Ecto neural progenitor cell (in vitro differentiated cells): ENCODE measurements around the gene SPEM2.
A peak's percentile ranks its signal among the peaks of the same experiment; 100 is the strongest.

Experiments used
- DNase-seq: peaks from one replicate; pipeline ENCODE4 v3.0.0-alpha.2; 2018; ENCODE audit warnings: low spot score

The SPEM2 gene

GRCh38 chr17:7425316-7425715, at the start of gene SPEM2:
Gene SPEM2, plus strand, starts transcription at chr17:7425616. Its CDS starts 73 bp downstream, at chr17:7425689.
- DNase-seq = no peak

DNA sequence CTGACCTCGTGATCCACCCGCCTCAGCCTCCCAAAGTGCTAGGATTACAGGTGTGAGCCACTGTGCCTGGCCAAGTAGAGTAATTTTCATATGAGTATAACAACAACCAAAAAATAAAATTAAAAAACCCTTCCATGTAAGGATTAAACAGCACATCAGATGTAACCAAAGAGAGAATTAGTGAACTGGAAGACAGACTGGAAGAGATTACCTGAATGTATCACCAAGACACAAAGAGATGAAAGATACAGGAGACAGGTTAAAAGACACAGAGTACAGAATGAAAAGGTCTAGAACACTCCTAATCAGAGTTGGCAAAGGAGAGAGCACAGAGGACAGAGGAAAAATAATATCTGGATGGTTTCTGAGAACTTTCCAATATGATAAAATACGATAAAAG, 46.3 kb upstream of the SPEM2 start:
- no peak for DNase-seq

- peak; percentile 60 for DNase-seq
These were observed 45.1 kb upstream of the SPEM2 start for GRCh38 chr17:7380321-7380720.

- peak; percentile 81 for DNase-seq
These were observed 44.3 kb upstream of the SPEM2 start, which contains the start of gene TNK1 for GRCh38 chr17:7380855-7381683. Gene TNK1, plus strand, starts transcription at chr17:7381089. Its CDS starts 1,838 bp downstream, at chr17:7382927.

DNA sequence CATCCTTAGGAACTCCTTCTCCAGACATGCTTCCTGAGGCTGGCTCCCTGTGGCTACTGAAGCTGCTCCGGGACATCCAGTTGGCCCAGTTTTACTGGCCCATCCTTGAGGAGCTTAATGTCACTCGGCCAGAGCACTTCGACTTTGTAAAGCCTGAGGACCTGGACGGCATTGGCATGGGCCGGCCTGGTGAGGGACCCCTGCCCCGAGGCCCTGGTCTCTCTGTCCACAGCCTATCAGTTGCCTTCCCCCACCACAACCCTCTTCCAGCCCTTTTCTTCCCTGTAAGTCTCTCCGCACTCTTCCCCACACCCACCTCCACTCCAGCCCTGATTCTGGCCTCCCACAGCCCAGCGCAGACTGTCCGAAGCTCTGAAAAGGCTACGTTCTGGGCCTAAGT, 42.5 kb upstream of the SPEM2 start:
- DNase-seq = no peak

- no peak for DNase-seq
These were observed 42.1 kb upstream of the SPEM2 start for GRCh38 chr17:7383371-7383741.

DNA sequence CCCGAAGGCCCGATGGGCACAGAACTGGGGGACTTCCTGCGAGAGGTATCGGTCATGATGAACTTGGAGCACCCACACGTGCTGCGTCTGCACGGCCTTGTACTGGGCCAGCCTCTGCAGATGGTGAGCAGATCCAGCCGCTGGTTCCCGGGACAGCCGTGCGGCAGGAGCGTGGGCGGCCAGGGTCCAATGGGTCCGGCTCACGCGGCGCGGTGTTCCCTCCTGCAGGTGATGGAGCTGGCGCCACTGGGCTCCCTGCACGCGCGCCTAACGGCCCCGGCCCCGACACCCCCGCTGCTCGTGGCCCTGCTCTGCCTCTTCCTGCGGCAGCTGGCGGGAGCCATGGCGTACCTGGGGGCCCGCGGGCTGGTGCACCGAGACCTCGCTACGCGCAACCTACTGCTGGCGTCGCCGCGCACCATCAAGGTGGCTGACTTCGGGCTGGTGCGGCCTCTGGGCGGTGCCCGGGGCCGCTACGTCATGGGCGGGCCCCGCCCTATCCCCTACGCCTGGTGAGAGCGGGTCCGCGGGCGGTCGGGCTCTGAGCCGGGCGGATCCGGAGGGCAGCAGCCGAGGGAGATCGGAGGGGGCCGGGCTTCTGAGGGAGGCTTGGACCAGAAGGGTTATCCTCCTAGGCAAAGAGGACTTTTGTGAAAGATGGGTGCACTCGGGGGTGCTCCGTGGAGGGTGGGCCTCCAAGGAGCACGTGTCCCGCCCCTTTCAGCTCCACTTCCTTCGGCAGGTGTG, 41.5 kb upstream of the SPEM2 start:
- peak; percentile 89 for DNase-seq

- DNase-seq = no peak
These were observed 40.8 kb upstream of the SPEM2 start for GRCh38 chr17:7384489-7385081.

GRCh38 chr17:7388856-7389255, 36.6 kb upstream of the SPEM2 start:
- no peak for DNase-seq

DNA sequence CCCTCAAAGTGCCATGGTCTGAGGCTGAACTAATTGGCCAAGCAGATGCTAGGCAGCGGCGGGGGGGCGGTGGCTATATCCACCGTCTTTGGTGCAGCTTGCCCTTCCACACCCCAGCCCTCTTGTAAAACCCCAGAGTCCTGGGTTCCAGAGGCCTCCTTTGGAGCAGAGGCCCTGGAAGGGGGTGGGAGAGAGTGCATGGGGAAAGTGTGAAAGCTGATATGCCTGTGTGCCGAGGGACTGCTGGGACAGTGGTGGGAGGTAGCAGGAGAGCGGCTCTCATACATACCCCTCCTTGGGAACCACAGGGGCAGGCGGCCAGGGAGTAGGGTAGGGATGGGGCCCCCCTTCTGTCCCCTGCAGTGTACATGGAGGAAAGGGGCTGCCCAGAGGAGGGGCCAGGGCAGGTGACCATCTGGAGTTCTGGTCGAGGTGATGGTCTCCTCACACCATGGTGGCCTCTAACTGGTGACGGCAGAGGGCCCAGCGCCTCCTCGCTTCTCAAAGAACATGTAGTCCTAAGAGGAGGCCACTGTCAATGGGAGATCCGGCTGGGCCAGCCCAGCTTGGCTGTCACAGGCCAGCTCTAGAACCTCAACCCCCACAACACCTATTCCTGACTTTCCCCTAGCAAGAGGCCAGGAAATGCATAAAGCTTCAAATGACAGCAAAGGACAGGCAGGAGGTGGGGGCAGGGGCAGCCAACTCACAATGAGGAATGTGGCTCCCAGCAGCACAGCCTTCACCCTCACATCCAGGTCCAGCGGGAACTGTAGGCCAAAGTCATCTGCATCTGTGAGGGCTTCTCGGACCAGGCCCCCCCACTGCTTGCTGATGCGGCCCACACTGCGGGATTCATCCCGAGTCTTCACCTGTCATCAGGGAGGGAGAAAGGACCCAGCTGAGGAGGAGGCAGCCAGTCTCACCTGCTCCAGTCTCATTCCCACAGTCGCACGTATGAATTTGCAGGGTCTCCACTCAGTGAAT, 35.2 kb upstream of the SPEM2 start:
- DNase-seq = no peak

GRCh38 chr17:7391307-7391706, 34.1 kb upstream of the SPEM2 start:
- no peak for DNase-seq

GRCh38 chr17:7392696-7393612, 32.5 kb upstream of the SPEM2 start:
- DNase-seq = peak; percentile 73

- peak; percentile 74 for DNase-seq
These were observed 31.6 kb upstream of the SPEM2 start for GRCh38 chr17:7393613-7394451.

DNA sequence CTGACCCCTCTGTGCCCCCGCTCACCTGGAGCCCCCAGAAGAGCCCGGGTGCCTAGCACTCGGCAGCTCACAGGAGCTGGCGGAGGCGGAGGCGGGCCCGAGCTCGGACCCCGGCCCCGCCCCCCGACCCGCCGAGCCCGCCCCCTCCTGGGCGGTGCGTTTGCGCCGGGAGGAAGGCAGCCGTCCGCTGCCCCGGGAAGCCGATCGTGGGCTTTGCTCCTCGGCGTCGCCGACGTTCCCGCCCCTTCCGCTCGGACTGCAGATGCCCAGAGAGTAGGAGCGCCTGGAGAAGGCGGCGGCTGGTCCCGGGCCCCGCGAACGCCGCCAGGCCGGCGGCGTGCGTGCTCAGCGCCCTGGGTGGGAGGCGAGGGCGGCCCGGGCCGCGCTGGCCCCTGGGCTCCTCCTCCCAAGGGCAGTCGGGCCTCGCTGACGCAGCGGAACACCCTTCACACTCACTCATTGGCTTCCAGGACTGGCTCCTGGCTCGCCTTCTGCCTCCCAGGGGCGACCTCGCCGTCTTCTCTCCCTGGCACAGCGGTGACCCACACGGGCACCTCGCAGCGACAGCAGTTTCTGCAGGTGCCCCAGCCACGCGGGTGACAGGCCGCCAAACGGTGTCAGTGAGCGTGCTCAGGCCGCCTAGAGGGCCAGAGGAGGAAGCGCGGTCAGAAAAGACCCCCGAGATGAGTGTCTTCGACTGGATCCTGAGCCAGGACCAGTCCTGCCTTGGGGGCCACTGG, 30.8 kb upstream of the SPEM2 start, which contains the start of gene PLSCR3:
Gene PLSCR3, minus strand, starts transcription at position 74 of the 740 bp plus-strand sequence. CDS start 415 bp downstream, outside the sequence.
- peak; percentile 95 for DNase-seq

DNA sequence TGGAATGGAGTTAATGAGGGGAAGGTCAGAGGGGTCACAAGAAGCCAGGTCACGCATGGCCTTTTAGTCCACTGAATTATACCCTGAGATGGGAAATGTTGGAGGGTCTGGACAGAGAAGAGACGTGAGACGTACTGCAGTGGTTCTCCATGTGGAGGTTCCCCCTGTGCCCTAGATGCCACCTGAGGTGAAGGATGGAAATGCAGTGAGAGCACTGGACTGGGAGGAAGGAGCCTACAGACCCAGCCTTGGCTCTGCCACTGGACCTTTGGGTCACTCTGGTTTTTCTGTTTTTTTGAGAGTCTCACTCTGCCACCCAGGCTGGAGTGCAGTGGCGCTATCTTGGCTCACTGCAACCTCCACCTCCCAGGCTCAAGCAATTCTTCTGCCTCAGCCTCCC, 29.3 kb upstream of the SPEM2 start:
- DNase-seq = no peak

DNA sequence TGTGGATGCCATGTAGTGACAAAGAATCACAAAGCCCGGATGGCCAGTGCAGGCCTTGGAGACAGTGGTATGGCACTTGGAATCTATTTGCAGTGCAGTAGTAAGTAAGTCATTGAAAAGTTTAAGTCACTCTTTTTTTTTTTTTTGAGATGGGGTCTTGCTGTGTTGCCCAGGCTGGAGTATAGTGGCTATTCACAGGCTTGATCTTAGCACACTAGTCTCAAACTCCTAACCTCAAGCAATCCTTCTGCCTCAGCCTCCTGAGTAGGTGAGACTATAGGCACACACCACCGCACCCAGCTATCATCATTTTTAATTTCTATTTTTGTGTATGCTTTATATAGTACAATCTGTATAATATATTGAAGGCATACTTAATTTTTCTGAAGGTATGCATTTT, 26.8 kb upstream of the SPEM2 start:
- no peak for DNase-seq

DNA sequence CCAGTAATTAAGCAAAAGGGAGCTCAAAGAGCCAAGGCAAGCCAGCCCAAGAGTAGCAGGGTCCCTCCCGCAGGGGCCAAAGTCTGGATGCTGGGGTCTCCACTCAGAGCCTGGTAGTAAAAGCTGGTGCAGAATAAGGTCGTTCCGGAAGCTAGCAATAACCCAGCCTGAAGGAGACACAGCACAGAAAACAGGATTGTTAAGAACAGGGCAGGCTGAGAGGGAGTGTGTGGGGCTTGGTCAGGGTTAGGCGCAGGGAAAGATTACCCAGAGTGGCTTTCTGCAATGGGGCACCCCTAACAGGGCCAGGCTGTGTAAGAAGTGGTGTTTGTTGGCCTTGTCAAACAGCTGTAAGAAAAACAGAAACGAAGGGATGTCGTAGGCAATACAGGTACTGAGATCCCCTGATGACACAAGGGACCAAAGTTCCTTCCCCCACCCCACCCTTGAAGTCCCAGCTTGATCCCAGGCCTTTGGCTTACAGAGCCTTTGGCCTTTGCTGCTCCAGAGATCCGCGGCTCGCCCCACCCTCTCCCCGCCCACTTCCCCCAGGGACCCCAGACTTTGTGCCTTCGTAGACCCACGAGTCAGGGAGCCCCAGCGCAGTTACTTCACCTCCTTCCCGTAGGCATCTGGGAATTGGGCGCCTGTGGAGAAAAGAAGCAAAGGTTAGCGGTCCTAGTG, 22.2 kb upstream of the SPEM2 start:
- no peak for DNase-seq

DNA sequence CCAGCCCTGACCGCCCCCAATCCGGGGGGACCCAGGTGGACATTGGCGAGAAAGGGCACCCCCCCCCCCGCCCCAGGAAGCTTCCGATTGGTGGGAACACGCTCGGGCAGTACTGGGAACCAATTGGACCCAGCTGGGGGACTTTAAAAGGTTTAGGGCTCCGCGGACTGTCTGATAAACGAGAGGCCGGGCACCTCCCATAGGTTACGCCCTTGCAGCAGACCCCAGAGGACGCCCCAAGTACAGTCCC, 21.8 kb upstream of the SPEM2 start:
- no peak for DNase-seq
